SU-DHL-6 (cell line): Measurements from ENCODE around the gene CDNF.

Experiments
- H2AFZ ChIP-seq: fragments of 200-600 bp; sonication (generic); 2 replicates; pipeline ENCODE4 v1.6.1; 2014; ENCODE audit warnings: low read depth, mild to moderate bottlenecking, moderate library complexity, mixed read lengths, antibody characterized with exemption, low read length; ENCODE audit not compliant: severe bottlenecking
- H3F3A ChIP-seq: fragments of 200-600 bp; shearing (Covaris generic); 2 replicates; pipeline ENCODE4 v1.6.0; 2016; ENCODE audit warnings: antibody characterized with exemption, mild to moderate bottlenecking; ENCODE audit not compliant: insufficient read depth
- H3K27ac ChIP-seq: fragments of 200-600 bp; sonication (generic); 2 replicates; pipeline ENCODE4 v1.5.1; 2016; ENCODE audit warnings: low read depth, mild to moderate bottlenecking, low read length, moderate library complexity, mixed read lengths
- H3K27me3 ChIP-seq: fragments of 200-600 bp; sonication (generic), shearing (Covaris generic); 2 replicates; pipeline ENCODE4 v1.6.0; 2014; ENCODE audit warnings: mild to moderate bottlenecking, low read length
- H3K36me3 ChIP-seq: fragments of 200-600 bp; sonication (generic); 2 replicates; pipeline ENCODE4 v1.6.1; 2014; ENCODE audit warnings: mild to moderate bottlenecking, low read length, mixed read lengths
- H3K4me2 ChIP-seq: fragments of 300-600, 200-600 bp; shearing (Covaris generic), sonication (generic); 2 replicates; pipeline ENCODE4 v1.6.0; 2014; ENCODE audit warnings: low read length, low read depth, mild to moderate bottlenecking; ENCODE audit not compliant: poor library complexity, severe bottlenecking
- H3K4me3 ChIP-seq: fragments of 200-600 bp; sonication (generic); 2 replicates; pipeline ENCODE4 v1.5.1; 2014; ENCODE audit warnings: antibody characterized with exemption, low read length, mild to moderate bottlenecking, mixed read lengths; ENCODE audit not compliant: insufficient read depth, poor library complexity, severe bottlenecking
- H3K79me2 ChIP-seq: fragments of 200-600 bp; sonication (generic); 2 replicates; pipeline ENCODE4 v1.6.1; 2014; ENCODE audit warnings: mild to moderate bottlenecking, low read length, moderate library complexity; ENCODE audit not compliant: insufficient read depth
- H3K9ac ChIP-seq: fragments of 200-600 bp; sonication (generic); 2 replicates; pipeline ENCODE4 v1.7.0; 2014; ENCODE audit warnings: mild to moderate bottlenecking, low read length
- H3K9me2 ChIP-seq: fragments of 200-600 bp; sonication (generic); replicated peaks from 2 replicates; pipeline ENCODE4 v1.6.1; 2014; ENCODE audit warnings: low read length; ENCODE audit not compliant: insufficient read depth
- H3K9me3 ChIP-seq: fragments of 200-600 bp; sonication (generic); 2 replicates; pipeline ENCODE4 v1.6.1; 2014; ENCODE audit warnings: low read length, mixed read lengths; ENCODE audit not compliant: insufficient read depth
- H4K20me1 ChIP-seq: fragments of 200-600 bp; sonication (generic); 2 replicates; pipeline ENCODE4 v1.6.1; 2014; ENCODE audit warnings: low read depth, mild to moderate bottlenecking, antibody characterized with exemption, low read length, moderate library complexity, mixed read lengths
- EZH2phosphoT487 ChIP-seq: fragments of 200-600 bp; sonication (generic), shearing (Covaris generic); conservative IDR thresholded peaks from 2 replicates; pipeline ENCODE4 v1.6.1; 2018; ENCODE audit warnings: mild to moderate bottlenecking, antibody characterized with exemption, low read length, moderate library complexity, mixed read lengths
- TF ChIP-seq, protein P1 (sequence below): fragments of 200-600 bp; sonication (generic); IDR thresholded peaks from one replicate; pipeline ENCODE4 v1.5.1; 2017; ENCODE audit warnings: antibody characterized with exemption, mild to moderate bottlenecking, low read length, moderate library complexity; ENCODE audit not compliant: insufficient read depth, poor library complexity, severe bottlenecking

CDNF gene

DNA sequence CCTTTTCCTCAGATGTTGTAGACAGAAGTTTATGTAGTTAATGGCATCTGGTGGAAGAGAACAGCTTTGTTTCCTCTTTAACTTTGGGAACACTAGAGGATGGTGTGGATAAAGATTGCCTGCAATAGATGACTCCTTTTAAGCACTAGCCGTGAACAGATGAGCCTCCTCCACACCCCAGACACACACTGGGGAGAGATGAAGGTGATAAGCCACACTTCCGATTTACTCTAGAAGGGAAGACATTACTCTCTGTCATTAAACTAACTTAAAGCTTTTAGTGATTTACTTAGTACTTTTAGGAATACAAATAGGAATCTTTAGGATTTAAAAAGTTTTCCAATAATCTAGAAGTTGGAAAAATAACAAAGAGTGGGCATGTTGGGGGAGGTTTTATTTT lies 7.1 kb upstream of the CDNF start:
- H3K4me3 ChIP-seq, result no peak overlapping the region
- no peaks in the 10 kb centered on the region for H3K9me3 ChIP-seq
- no peak overlapping the region for H3K9ac ChIP-seq
- peaks cover 3% of the 10 kb centered on the region; the same call in 1 of the 2 replicates for H4K20me1 ChIP-seq
- no peak overlapping the region for H2AFZ ChIP-seq
- no peaks in the 10 kb centered on the region for H3K27me3 ChIP-seq
- H3K4me2 ChIP-seq, result no peak overlapping the region
- peaks cover 31% of the 10 kb centered on the region for H3K36me3 ChIP-seq
- TF ChIP-seq EZH2phosphoT487, result no peak
- TF ChIP-seq, protein P1, sequence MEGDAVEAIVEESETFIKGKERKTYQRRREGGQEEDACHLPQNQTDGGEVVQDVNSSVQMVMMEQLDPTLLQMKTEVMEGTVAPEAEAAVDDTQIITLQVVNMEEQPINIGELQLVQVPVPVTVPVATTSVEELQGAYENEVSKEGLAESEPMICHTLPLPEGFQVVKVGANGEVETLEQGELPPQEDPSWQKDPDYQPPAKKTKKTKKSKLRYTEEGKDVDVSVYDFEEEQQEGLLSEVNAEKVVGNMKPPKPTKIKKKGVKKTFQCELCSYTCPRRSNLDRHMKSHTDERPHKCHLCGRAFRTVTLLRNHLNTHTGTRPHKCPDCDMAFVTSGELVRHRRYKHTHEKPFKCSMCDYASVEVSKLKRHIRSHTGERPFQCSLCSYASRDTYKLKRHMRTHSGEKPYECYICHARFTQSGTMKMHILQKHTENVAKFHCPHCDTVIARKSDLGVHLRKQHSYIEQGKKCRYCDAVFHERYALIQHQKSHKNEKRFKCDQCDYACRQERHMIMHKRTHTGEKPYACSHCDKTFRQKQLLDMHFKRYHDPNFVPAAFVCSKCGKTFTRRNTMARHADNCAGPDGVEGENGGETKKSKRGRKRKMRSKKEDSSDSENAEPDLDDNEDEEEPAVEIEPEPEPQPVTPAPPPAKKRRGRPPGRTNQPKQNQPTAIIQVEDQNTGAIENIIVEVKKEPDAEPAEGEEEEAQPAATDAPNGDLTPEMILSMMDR, result no peak
- peaks cover 34% of the 10 kb centered on the region; the same call in 1 of the 2 replicates for H3K79me2 ChIP-seq
- peaks cover 17% of the 10 kb centered on the region; the same call in 1 of the 2 replicates for H3F3A ChIP-seq
- no peaks in the 10 kb centered on the region for H3K9me2 ChIP-seq
- no peak overlapping the region for H3K27ac ChIP-seq

DNA sequence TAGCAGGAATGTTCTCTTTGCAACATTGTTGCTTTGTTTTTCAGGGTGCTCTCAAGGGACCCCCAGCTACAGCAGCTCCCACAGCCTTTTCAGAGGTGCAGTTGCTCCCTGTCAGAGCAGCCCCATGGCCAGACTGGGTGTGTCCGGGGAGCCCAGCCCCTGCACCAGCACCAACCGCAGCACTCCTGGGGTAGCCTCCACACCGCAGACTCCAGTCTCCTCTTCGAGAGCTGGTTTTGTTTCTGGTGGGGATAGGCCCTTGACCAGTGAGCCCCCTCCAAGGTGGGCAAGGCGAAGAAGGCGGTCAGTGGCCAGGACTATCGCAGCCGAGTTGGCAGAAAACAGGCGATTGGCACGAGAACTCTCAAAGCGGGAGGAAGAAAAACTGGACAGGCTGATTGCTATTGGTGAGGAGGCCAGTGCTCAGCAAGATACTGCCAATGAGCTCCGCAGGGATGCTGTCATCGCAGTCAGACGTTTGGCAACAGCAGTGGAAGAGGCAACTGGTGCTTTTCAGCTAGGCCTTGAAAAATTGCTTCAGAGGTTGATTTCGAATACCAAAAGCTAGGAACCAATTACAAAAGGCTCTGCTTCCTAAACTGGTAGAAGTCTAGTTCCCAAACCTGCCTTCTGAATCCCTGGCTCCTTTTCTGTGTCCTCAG lies 5.6 kb upstream of the CDNF start:
- H3K79me2 ChIP-seq, result peaks cover 49% of the 10 kb centered on the region
- peaks cover 16% of the 10 kb centered on the region; the same call in 1 of the 2 replicates for H3F3A ChIP-seq
- no peaks in the 10 kb centered on the region for H3K9me2 ChIP-seq
- H3K27me3 ChIP-seq, result no peaks in the 10 kb centered on the region
- H2AFZ ChIP-seq, result no peak overlapping the region
- no peak overlapping the region for H3K4me3 ChIP-seq
- H3K36me3 ChIP-seq, result peaks cover 31% of the 10 kb centered on the region
- no peak overlapping the region for H3K9ac ChIP-seq
- peaks cover 5% of the 10 kb centered on the region; the same call in 1 of the 2 replicates for H4K20me1 ChIP-seq
- no peak overlapping the region for H3K4me2 ChIP-seq
- H3K27ac ChIP-seq, result no peak overlapping the region
- TF ChIP-seq EZH2phosphoT487, result no peak
- TF ChIP-seq, protein P1, result no peak
- H3K9me3 ChIP-seq, result no peaks in the 10 kb centered on the region

DNA sequence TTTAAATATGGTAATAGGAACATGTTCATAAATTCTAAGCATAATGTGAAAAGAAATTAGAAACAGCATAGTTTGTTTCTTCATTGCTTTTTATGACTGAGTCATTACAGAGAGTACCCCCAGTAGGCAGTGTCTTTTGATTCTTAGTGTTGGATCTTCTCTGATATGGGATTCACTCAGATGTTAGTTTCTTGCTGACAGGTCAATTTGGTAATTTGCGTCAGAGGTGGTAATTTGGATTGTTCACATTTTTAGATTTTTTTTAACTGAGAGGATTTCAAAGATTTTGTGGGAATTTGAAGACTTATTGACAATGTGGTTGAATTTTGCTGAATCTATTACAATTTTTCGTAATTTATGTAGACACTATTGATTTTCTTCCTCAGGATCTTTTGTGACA lies 2.3 kb upstream of the CDNF start:
- Histone ChIP-seq H3K4me2 (peak overlapping the region; percentile 71), H3K36me3 (peaks cover 31% of the 10 kb centered on the region), H3K27ac (no peak overlapping the region), H3K9me2 (no peaks in the 10 kb centered on the region), H3K79me2 (peaks cover 42% of the 10 kb centered on the region), H3K27me3 (no peaks in the 10 kb centered on the region), H2AFZ (no peak overlapping the region), H3K4me3 (no peak overlapping the region), H3K9me3 (no peaks in the 10 kb centered on the region), H4K20me1 (peaks cover 5% of the 10 kb centered on the region; the same call in 1 of the 2 replicates), H3K9ac (no peak overlapping the region), H3F3A (no peaks in the 10 kb centered on the region)
- TF ChIP-seq, protein P1, result no peak
- TF ChIP-seq EZH2phosphoT487, result no peak
